ENCODE data around the gene CFAP161.

- no peak for TF ChIP-seq CTCF (IDR thresholded peaks at IDR 0.05)
- TF ChIP-seq REST (IDR thresholded peaks at IDR 0.05; ENCODE audit: insufficient read depth in 1 of 2, low read depth in 2 of 2, low read length in 1 of 2): no peak
- TF ChIP-seq POLR2AphosphoS5 (IDR thresholded peaks at IDR 0.05; ENCODE audit: low read depth, low read length): no peak
- TF ChIP-seq SIN3A (IDR thresholded peaks at IDR 0.05; ENCODE audit: borderline replicate concordance, insufficient read depth, low read depth, low read length): no peak
- no peak for TF ChIP-seq TCF7L2 (IDR thresholded peaks at IDR 0.05; ENCODE audit: low read depth, low read length)
Measured at GRCh38 chr15:81168644-81169043, 34.6 kb downstream of the CFAP161 start.
